Measurements from ENCODE around the gene C20orf144.

C20orf144 gene

GRCh38 chr20:33649201-33649681, 12.9 kb upstream of the C20orf144 start:
- TF ChIP-seq CTCF (conservative IDR thresholded peaks at IDR 0.05; ENCODE audit: low read depth, low read length): no peak
- H3K4me3 ChIP-seq (ENCODE audit: low read length): no peak overlapping the region
- DNase-seq (ENCODE audit: low read depth): no peak

- DNase-seq (ENCODE audit: low read depth): no peak
- H3K4me3 ChIP-seq (ENCODE audit: low read length): no peak overlapping the region
- no peak for TF ChIP-seq CTCF (conservative IDR thresholded peaks at IDR 0.05; ENCODE audit: low read depth, low read length)
These were observed 11.9 kb upstream of the C20orf144 start for GRCh38 chr20:33650111-33650752.

- no peak for DNase-seq (ENCODE audit: low read depth)
- H3K4me3 ChIP-seq (ENCODE audit: low read length): no peak overlapping the region
- no peak for TF ChIP-seq CTCF (conservative IDR thresholded peaks at IDR 0.05; ENCODE audit: low read depth, low read length)
These were observed 11.2 kb upstream of the C20orf144 start for GRCh38 chr20:33650753-33651561.

- no peak for DNase-seq (ENCODE audit: low read depth)
- TF ChIP-seq CTCF (conservative IDR thresholded peaks at IDR 0.05; ENCODE audit: low read depth, low read length): no peak
- H3K4me3 ChIP-seq (ENCODE audit: low read length): no peak overlapping the region
These were observed 10.5 kb upstream of the C20orf144 start for GRCh38 chr20:33651562-33652048.

- H3K4me3 ChIP-seq (ENCODE audit: low read length): no peak overlapping the region
- peak; percentile 97 for TF ChIP-seq CTCF (conservative IDR thresholded peaks at IDR 0.05; ENCODE audit: low read depth, low read length)
- DNase-seq (ENCODE audit: low read depth): no peak
These were observed 8.8 kb upstream of the C20orf144 start for GRCh38 chr20:33653218-33653899.

- no peak overlapping the region for H3K4me3 ChIP-seq (ENCODE audit: low read length)
- no peak for DNase-seq (ENCODE audit: low read depth)
- no peak for TF ChIP-seq CTCF (conservative IDR thresholded peaks at IDR 0.05; ENCODE audit: low read depth, low read length)
These were observed 8.1 kb upstream of the C20orf144 start for GRCh38 chr20:33653900-33654596.

All from retinal pigment epithelial cell (primary cell).